GM12865 (cell line): Measurements from ENCODE around the gene CCR4.
"Not testable (repeated sequence)": the region's sequence is repeated elsewhere in the genome, so short reads cannot be mapped to it uniquely, and the experiment has no call there.

ENCODE experiments used
- DNase-seq: peaks from one replicate; pipeline ENCODE4 v3.0.0; 2010; ENCODE audit warnings: low read depth
- H3K4me3 ChIP-seq: 2 replicates; pipeline ENCODE4 v1.5.1; 2011; ENCODE audit warnings: mild to moderate bottlenecking, low read depth, low read length, control low read depth
- CTCF ChIP-seq: IDR thresholded peaks from 2 replicates; pipeline ENCODE4 v1.5.1; 2011; ENCODE audit warnings: low read length, control low read depth, low read depth, inconsistent platforms; ENCODE audit not compliant: insufficient read depth; ENCODE audit errors: missing control alignments

CCR4 gene

GRCh38 chr3:32945136-32945535, 6.3 kb upstream of the CCR4 start:
- no peak for TF ChIP-seq CTCF
- H3K4me3 ChIP-seq, result no peak overlapping the region
- no peak for DNase-seq

GRCh38 chr3:32945598-32945997, 5.8 kb upstream of the CCR4 start:
- not testable (repeated sequence) for DNase-seq, H3K4me3 ChIP-seq

- H3K4me3 ChIP-seq, result no peak overlapping the region
- no peak for DNase-seq
- TF ChIP-seq CTCF, result no peak
These were observed 4.3 kb upstream of the CCR4 start for GRCh38 chr3:32946973-32947788.

GRCh38 chr3:32947789-32948238, 3.6 kb upstream of the CCR4 start:
- DNase-seq, result peak; percentile 93
- peak; percentile 79 for TF ChIP-seq CTCF
- H3K4me3 ChIP-seq, result no peak overlapping the region

GRCh38 chr3:32948625-32949445, 2.6 kb upstream of the CCR4 start:
- TF ChIP-seq CTCF, result no peak
- no peak for DNase-seq
- H3K4me3 ChIP-seq, result no peak overlapping the region

GRCh38 chr3:32950516-32950915, 928 bp upstream of the CCR4 start:
- H3K4me3 ChIP-seq, result no peak overlapping the region
- DNase-seq, result no peak
- TF ChIP-seq CTCF, result no peak

- no peak overlapping the region for H3K4me3 ChIP-seq
- no peak for DNase-seq
- no peak for TF ChIP-seq CTCF
These were observed 1.1 kb downstream of the CCR4 start for GRCh38 chr3:32952369-32953077.
